Mesothelial cell of epicardium (in vitro differentiated cells): ENCODE data around the gene FRAT1. TPM values are rescaled to one million over a fixed set of nuclear protein-coding genes. Genes with fewer than 3 reads are reported as not detected.
A peak's percentile ranks its signal among the peaks of the same experiment; 100 is the strongest.

Source experiments
- DNase-seq, 2 experiments: peaks; one replicate each; pipeline ENCODE4 v3.0.0; 2021; ENCODE audit warnings: low spot score in 2 of 2; ENCODE audit not compliant: unreplicated experiment in 2 of 2
- H3K27ac Mint-ChIP-seq: 2 replicates; pipeline ENCODE4 v1.8.0; 2021; ENCODE audit warnings: mixed read lengths
- H3K27me3 Mint-ChIP-seq: 2 replicates; pipeline ENCODE4 v1.8.0; 2021; ENCODE audit warnings: low read depth, mixed read lengths
- H3K36me3 Mint-ChIP-seq: 2 replicates; pipeline ENCODE4 v1.8.0; 2021; ENCODE audit warnings: mixed read lengths
- H3K4me1 Mint-ChIP-seq: 2 replicates; pipeline ENCODE4 v1.8.0; 2021; ENCODE audit warnings: mixed read lengths
- H3K4me3 Mint-ChIP-seq: 2 replicates; pipeline ENCODE4 v1.8.0; 2021; ENCODE audit warnings: mild to moderate bottlenecking, moderate library complexity, mixed read lengths
- H3K9me3 Mint-ChIP-seq: 2 replicates; pipeline ENCODE4 v1.8.0; 2021; ENCODE audit warnings: mixed read lengths
- CTCF ChIP-seq: fragments of 200-600 bp; sonication (generic); IDR thresholded peaks from one replicate; pipeline ENCODE4 v1.5.0; 2021; ENCODE audit warnings: antibody characterized with exemption; ENCODE audit not compliant: unreplicated experiment
- total RNA-seq: library from RNA; stranded (reverse); gene quantifications from 3 replicates; pipeline ENCODE4 v1.2.1, GENCODE V29; 2021

FRAT1 gene
- total RNA-seq, 1 donor from 2014 or later: 2.9 TPM

DNA sequence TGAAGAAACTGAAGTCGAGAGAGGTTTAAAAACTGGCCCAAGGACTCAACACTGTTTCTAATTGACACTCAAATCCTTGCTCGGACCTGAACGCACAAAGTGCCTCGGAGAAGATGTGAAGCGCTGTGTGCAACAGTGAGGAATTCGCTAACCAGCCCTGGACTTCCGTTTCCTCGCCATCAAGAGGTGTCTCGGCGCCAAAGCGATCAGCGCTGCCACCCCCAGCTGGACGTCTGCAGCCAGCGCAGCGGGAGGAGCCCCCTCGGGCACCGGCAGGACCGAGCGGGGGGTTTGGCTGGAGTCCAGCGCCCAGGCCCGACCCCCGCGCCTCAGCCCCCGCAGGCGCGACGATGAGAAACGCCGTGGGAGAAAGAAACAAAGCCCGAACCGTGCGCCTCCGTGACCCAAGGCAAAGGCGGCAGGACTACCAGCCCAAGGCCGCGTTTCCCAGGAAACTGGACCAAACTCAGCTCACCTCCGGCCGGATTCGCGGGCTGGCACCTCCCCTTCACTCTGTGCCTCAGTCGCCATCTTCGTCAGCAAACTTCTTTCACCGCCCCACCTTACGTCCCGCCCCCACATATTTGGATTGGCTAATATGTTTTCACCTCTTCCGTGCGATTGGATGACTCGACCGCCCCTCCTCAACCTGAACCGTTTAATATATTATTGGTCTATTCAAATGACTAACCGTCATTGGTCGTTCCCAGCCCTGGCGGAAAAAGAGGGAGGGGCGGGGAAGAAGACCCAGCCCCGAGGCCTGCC is 26.8 kb upstream of the FRAT1 start, which contains the start of gene ARHGAP19:
Gene ARHGAP19 (minus strand): TSS at position 541 of the 765 bp plus-strand sequence. CDS start 10 bp downstream, at position 531.
- Mint-ChIP-seq H3K36me3 (no peaks in the 10 kb centered on the region), H3K27ac (peak within 1 kb of the TSS; percentile 95), H3K9me3 (no peaks in the 10 kb centered on the region), H3K4me3 (peak within 1 kb of the TSS; percentile 76), H3K4me1 (peaks cover 13% of the 10 kb centered on the region), H3K27me3 (no peaks in the 10 kb centered on the region)
- TF ChIP-seq CTCF: no peak
- peak; percentile 86 to 90 for DNase-seq

GRCh38 chr10:97292862-97293198 is 26.2 kb upstream of the FRAT1 start:
- TF ChIP-seq CTCF: no peak
- peak overlapping the region; percentile 95 for H3K27ac Mint-ChIP-seq
- no peaks in the 10 kb centered on the region for H3K27me3 Mint-ChIP-seq
- no peaks in the 10 kb centered on the region for H3K9me3 Mint-ChIP-seq
- peaks cover 15% of the 10 kb centered on the region for H3K4me1 Mint-ChIP-seq
- DNase-seq: no peak
- H3K4me3 Mint-ChIP-seq: peak overlapping the region; percentile 76
- no peaks in the 10 kb centered on the region for H3K36me3 Mint-ChIP-seq

DNA sequence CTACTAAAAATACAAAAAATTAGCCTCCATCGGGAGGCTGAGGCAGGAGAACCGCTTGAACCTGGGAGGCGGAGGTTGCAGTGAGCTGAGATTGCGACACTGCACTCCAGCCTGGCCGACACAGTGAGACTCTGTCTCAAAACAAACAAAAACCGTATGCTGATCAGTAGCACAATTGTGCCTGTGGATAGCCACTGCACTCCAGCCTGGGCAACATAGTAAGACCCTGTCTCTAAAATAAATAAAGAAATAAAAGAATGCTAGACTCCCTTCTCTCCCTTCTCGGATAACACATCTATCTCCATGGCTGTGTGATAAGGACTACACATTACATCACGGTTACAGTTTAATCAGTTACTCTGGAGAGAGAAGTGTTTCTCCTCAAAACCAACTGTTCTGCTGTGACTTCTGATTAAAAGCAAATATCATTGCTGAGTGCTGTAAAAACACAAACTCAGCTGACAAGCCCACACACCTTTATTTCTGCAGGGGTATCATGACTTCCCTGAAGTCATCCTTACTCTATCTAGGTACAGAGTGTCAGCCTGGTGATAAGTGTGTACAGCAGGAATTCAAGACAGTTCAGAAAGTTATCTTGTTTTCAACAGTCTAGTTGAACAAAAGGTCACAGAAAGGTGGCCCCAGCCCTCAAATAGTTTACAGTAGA is 21.4 kb upstream of the FRAT1 start:
- H3K4me1 Mint-ChIP-seq: peaks cover 12% of the 10 kb centered on the region
- H3K36me3 Mint-ChIP-seq: no peaks in the 10 kb centered on the region
- peak overlapping the region; percentile 82 for H3K27ac Mint-ChIP-seq
- DNase-seq: no peak
- no peak for TF ChIP-seq CTCF
- no peaks in the 10 kb centered on the region for H3K27me3 Mint-ChIP-seq
- no peaks in the 10 kb centered on the region for H3K9me3 Mint-ChIP-seq
- H3K4me3 Mint-ChIP-seq: no peak overlapping the region

GRCh38 chr10:97298223-97298571 is 20.9 kb upstream of the FRAT1 start:
- TF ChIP-seq CTCF: no peak
- peak overlapping the region; percentile 82 for H3K27ac Mint-ChIP-seq
- H3K4me1 Mint-ChIP-seq: peaks cover 10% of the 10 kb centered on the region
- no peak overlapping the region for H3K4me3 Mint-ChIP-seq
- no peak for DNase-seq
- H3K36me3 Mint-ChIP-seq: no peaks in the 10 kb centered on the region
- no peaks in the 10 kb centered on the region for H3K27me3 Mint-ChIP-seq
- no peaks in the 10 kb centered on the region for H3K9me3 Mint-ChIP-seq

DNA sequence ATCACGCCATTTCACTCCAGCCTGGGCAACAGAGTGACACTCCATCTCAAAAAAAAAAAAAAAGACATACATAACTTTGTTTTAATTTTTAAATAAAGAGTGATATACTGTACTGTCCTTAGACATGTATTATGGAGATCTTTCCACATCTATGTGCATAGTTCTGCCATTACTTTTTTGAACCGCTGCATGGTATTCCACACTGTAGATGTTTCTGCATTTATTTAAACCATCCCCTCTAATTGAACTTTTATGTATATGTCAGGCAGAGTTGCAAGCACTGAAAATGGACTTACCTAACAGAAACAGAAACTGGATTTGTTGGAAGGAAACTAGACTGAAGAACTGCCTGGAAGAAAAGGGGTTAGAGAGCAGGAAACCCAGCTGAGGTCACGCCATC is 18.1 kb upstream of the FRAT1 start:
- Mint-ChIP-seq H3K4me1 (peaks cover 10% of the 10 kb centered on the region), H3K36me3 (no peaks in the 10 kb centered on the region), H3K9me3 (no peaks in the 10 kb centered on the region), H3K4me3 (no peak overlapping the region), H3K27ac (no peak overlapping the region), H3K27me3 (no peaks in the 10 kb centered on the region)
- DNase-seq: no peak
- no peak for TF ChIP-seq CTCF
